HG02973 (cell line): Measurements from ENCODE around the gene NCBP3.
A peak's percentile ranks its signal among the peaks of the same experiment; 100 is the strongest.

Experiments
- ATAC-seq: cut with Tn5 transposase; IDR thresholded peaks from one replicate; pipeline ENCODE4 v1.9.1; 2021; ENCODE audit warnings: moderate library complexity; ENCODE audit not compliant: unreplicated experiment

Gene NCBP3

DNA sequence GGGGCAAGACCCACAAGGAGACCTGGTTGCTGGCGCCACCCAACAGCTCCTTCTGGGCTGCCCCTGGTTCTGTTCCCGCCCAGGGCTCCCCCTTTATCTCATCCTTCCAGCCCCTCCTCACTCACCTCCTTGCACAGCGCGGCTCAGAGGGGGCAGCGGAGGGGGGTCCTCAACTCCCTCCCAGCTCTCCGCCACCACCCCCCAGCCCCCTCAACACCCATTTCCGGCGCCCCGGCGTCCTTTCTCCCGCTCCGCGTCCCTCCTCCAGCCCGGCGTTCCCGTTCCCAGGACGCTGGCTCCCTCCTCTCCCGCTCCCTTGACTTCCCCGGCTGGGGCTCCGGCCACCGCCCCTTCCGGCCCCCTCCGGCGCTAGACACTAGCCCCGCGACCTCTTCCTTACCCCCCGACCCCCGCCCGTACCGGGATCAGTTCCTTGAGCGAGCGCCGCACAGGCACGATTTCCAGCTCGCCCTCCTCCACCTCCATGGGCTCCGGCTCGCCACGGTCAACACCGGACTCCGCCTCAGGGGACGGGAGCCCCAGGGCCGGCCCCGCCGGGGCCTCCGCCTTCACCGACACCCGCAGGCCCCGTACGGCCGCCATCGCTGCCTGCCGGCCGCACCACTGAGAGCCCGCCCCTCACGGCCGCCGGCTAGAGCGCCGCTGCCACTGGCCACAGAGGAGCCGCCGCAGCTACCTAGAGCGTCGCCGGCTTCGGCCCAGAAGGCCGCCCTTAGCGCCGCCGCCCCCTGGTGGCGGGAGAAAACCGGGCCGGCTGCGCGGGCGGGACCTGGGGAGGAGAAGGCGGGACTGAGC, at the start of gene NCBP3:
NCBP3 (minus strand) TSS at position 626 of the 816 bp plus-strand sequence; CDS start at position 603, 23 bp downstream.
- peak; percentile 95 for ATAC-seq

GRCh38 chr17:3895354-3895753, 49.3 kb upstream of the NCBP3 start:
- no peak for ATAC-seq

DNA sequence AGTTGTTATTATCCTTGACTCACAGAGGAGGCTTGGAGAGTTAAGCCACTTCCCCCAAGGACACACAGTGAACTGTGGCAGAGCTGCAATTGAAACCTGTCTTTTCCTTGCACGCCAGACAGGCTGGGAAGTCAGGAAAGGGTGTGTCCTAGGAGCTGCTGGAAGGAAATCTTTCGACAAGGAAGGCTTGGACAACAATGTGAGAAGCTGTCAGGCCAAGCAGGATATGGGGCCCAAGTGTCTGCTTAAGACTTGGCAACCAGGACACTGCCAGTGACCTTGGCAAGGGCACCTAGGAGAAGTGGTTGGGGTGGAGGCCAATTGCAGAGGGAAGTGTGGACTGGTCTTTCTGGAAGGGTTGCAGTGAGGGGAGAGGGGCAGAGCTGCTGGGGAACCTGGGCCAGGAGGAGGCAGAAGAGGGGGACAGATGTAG, 48.9 kb upstream of the NCBP3 start:
- ATAC-seq = no peak

DNA sequence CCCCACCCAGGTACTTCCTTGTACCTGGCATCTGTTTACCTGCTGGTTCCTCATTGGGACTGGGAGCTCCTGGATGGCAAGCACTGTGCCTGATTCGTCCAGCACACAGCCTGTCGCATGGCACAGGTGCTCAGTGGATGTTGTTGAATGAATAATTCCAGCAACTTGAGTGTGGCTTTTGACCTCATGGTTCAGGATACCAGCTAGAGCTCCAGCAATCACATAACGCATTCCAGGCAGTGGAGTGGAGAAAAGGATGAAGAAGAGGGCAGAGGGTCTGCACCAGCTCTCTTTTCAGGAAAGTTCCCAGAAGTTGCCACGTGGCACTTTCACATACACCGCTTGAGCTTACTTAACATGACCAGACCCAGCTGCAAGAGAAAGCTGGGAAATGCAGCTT, 48.1 kb upstream of the NCBP3 start:
- ATAC-seq = no peak

- no peak for ATAC-seq
These were observed 47.7 kb upstream of the NCBP3 start for GRCh38 chr17:3893720-3894116.

- ATAC-seq = peak; percentile 79
These were observed 47.1 kb upstream of the NCBP3 start, which contains the start of gene CAMKK1 for GRCh38 chr17:3893003-3893719. CAMKK1 (minus strand) TSS chr17:3893053; CDS start chr17:3885687, 7,366 bp downstream.

- peak; percentile 10 for ATAC-seq
These were observed 46.3 kb upstream of the NCBP3 start for GRCh38 chr17:3892095-3892998.

DNA sequence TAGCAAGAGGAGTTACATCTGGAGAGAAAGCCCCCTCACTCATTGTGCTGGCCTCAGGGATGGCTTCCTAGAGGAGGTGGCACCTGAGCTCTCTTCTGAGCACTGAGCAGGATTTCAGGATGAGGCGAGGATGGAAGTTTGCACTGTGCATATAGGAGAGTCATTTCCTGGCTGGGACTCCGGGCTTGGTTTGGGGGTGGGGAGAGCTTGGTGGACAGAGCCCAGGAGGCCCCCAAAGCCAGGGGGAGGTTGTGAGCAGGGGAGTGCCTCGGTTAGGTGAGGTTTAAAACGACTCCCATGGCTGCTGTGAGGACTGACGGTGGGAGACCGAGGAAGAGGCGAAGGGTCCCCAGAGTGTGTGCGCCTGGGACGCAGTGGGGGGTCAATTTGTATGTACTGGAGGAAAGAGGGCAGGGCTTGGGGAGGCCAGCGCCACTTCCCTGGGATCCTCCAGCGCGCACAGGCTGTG, 45.6 kb upstream of the NCBP3 start:
- ATAC-seq = no peak

DNA sequence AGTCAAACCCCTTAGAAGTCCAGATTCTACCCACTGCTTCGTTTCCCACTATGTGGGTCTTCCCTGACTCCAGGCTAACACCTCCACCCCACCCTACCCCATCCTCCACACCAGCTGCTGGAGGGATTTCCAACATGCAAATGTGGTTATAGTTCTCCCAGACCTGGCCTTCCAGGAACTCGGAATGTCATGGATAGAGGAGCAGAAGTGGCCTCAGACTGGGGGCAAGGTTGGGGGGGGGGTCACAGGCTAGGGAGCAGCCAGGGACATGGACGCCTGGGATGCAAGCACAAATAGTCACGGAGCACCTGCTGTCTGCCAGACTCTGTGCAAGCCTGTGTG, 44.8 kb upstream of the NCBP3 start:
- ATAC-seq = no peak

- no peak for ATAC-seq
These were observed 44.2 kb upstream of the NCBP3 start for GRCh38 chr17:3890082-3890877.

DNA sequence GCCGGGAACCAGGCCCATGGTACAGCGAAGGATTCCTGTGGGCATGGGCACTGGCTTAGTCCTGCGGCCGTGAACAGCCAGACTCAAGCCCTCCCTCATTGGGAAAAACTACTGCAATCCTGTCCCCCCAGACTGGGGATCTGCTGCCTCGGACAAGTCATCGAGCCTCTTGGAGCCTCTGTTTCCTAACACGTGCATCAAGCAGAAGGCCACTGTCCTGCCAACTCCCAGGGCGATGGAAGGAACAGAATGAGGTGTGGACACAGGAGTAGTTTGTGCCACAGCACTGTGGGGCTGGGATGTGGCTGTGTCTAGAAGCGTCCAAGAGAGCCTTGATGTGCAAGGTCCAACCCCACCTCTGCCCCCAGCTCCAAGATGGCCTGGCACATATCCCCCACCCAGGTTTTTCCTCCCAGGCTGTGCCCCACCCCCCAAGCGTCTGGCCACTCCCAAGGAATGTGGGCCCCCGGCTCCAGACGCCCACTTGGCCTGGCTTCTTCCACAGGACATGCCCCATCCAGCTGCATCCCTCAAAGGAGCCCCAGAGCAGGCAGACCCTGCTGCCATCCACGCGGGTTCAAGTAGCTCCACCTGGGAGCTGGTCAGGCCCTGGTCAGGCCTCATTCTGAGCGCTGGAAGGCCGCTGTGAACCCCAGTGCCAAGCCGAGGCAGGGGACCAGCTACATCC, 43.4 kb upstream of the NCBP3 start:
- no peak for ATAC-seq

DNA sequence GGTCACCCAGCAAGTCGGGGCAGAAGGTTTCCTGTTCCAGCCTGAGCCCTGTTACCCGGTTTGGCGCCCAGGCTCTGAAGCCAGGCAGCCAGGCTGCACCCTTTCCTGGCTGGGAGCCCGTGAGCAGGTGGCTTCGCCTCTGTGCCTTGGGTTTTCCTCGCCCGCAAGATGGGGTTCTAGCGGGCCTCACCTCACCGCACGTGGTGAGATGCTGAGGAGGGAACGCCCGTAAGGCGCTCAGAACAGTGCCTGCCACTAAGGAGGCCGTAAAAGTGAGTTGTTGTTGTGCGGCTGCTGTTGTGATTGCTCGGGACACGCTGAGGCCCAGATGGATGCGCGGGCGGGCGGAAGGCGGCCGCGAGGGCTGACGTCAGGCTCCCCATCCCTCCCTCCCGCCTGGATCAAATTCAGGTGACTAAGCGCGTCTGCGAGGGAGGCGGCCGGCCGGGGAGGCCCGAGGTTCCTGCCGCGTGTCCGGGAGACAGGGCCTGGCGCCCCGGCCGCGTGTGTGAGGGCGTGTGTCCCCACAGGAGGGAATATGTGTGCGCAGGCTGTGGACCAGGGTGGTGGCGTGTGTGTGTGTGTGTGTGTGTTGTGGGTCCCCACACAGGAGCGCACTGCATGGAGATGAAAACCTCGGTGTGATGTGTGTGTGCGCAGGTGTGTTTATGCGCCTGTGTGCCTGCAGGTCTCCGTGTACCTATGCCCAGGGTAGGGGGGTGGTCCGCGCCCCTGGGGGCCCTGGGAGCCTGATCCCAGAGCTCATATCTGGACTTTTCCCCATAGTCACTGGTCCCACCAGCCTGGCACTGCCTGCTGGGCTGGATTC, 42.5 kb upstream of the NCBP3 start:
- ATAC-seq = no peak

DNA sequence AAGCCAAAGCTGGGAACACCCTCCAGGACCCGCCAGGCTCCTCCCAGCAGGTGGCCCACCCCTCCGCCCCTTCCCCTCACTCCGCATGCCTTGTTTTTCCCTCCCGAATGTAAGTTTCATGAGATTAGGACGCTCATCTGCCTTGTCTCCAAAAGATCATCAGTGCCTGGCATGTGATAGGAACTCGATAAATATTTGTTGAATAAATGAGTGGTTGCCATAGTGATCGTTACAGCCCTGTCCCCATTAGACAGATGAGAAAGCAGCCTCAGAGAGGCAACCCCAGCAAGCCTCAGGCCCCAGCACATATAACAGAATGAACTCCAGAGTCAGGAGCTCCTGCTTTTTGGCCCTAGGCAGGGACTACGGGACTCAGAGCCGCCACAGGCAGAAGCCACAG, 41.8 kb upstream of the NCBP3 start:
- ATAC-seq = no peak

- ATAC-seq = no peak
These were observed 41.3 kb upstream of the NCBP3 start for GRCh38 chr17:3887394-3887793.

DNA sequence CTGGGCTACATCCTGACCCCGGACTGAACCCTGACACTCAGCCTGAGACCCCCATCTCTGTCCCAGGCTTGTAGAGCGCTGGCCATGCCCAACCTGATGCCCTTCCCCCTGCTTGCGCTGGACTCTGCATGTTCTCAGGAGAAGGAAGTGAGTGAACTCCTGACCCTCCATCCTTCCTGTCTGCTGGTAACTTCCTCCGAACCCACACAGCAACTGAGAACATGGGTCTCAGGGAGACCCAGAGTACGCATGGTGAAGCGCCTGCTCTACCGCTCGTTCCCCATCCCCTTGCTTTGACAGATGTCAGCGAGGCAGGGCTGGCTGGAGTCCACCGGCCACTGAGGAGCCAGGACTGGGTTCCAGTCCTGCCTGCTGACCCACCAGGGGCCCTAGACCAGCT, 40.7 kb upstream of the NCBP3 start:
- ATAC-seq = no peak

- ATAC-seq = no peak
These were observed 39.9 kb upstream of the NCBP3 start for GRCh38 chr17:3885970-3886369.

GRCh38 chr17:3885271-3885670, 39.2 kb upstream of the NCBP3 start:
- ATAC-seq = no peak

DNA sequence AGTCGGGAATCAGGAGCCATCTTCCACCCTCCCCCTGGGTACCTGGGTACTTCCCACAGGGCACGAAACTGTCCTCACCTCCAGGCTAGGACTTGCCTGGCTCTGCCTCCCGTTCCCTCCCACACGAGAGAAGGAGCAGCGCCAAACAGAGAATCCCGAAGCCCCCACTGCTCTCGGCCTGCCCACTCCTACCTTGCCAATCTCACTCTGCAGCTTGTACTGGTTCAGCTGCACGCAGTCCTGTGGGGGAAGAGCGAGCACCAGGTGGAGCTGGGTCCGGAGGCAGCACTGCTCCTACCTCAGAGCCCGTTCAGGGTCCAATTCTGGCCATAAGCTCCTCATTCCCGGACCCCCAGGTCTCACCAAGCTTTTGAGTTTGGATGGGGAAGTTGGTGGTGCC, 38.1 kb upstream of the NCBP3 start:
- no peak for ATAC-seq

- no peak for ATAC-seq
These were observed 36.2 kb upstream of the NCBP3 start for GRCh38 chr17:3882276-3882675.
